HG03196 (cell line): ENCODE data around the gene PTPRD.
"Not testable (repeated sequence)": the region's sequence is repeated elsewhere in the genome, so short reads cannot be mapped to it uniquely, and the experiment has no call there.

Source experiments
- ATAC-seq: cut with Tn5 transposase; IDR thresholded peaks from one replicate; pipeline ENCODE4 v1.9.1; 2021; ENCODE audit not compliant: unreplicated experiment

Gene PTPRD

GRCh38 chr9:9392755-9393154, 1220.0 kb downstream of the PTPRD start:
- no peak for ATAC-seq

GRCh38 chr9:9389904-9390303, 1222.9 kb downstream of the PTPRD start:
- no peak for ATAC-seq

GRCh38 chr9:9387511-9388115, 1225.2 kb downstream of the PTPRD start:
- no peak for ATAC-seq

GRCh38 chr9:9362332-9362731, 1250.5 kb downstream of the PTPRD start:
- ATAC-seq: no peak

GRCh38 chr9:9352877-9353481, 1259.8 kb downstream of the PTPRD start:
- no peak for ATAC-seq

GRCh38 chr9:9341203-9341602, 1271.6 kb downstream of the PTPRD start:
- no peak for ATAC-seq

- ATAC-seq: no peak
These were observed 1275.7 kb downstream of the PTPRD start for GRCh38 chr9:9337129-9337528.

GRCh38 chr9:9326749-9327148, 1286.1 kb downstream of the PTPRD start:
- ATAC-seq: no peak

- ATAC-seq: no peak
These were observed 1293.8 kb downstream of the PTPRD start for GRCh38 chr9:9319007-9319406.

- ATAC-seq: not testable (repeated sequence)
These were observed 1302.1 kb downstream of the PTPRD start for GRCh38 chr9:9310743-9311142.

GRCh38 chr9:9305600-9305999, 1307.2 kb downstream of the PTPRD start:
- no peak for ATAC-seq

- ATAC-seq: no peak
These were observed 1313.7 kb downstream of the PTPRD start for GRCh38 chr9:9299134-9299533.

- no peak for ATAC-seq
These were observed 1326.8 kb downstream of the PTPRD start for GRCh38 chr9:9286001-9286400.

GRCh38 chr9:9284201-9284600, 1328.6 kb downstream of the PTPRD start:
- no peak for ATAC-seq

GRCh38 chr9:9283159-9283986, 1329.4 kb downstream of the PTPRD start:
- ATAC-seq: no peak

- ATAC-seq: no peak
These were observed 1337.2 kb downstream of the PTPRD start for GRCh38 chr9:9275601-9276000.

- no peak for ATAC-seq
These were observed 1354.8 kb downstream of the PTPRD start for GRCh38 chr9:9257999-9258498.

- no peak for ATAC-seq
These were observed 1366.1 kb downstream of the PTPRD start for GRCh38 chr9:9246726-9247125.

- ATAC-seq: no peak
These were observed 1380.9 kb downstream of the PTPRD start for GRCh38 chr9:9231946-9232345.

- ATAC-seq: no peak
These were observed 1383.5 kb downstream of the PTPRD start for GRCh38 chr9:9229269-9229668.

GRCh38 chr9:9223175-9223574, 1389.6 kb downstream of the PTPRD start:
- no peak for ATAC-seq

GRCh38 chr9:9222730-9223129, 1390.1 kb downstream of the PTPRD start:
- ATAC-seq: no peak
